Left lobe of liver (tissue), 2 donors: ENCODE data around the gene SP7. TPM values are rescaled to one million over a fixed set of nuclear protein-coding genes. Genes with fewer than 3 reads are reported as not detected.

ENCODE experiments used
- ATAC-seq: fragments of 200-7000 bp; cut with Tn5 transposase; one replicate; pipeline ENCODE4 v1.9.1; 2020; ENCODE audit warnings: mild to moderate bottlenecking, moderate library complexity
- DNase-seq: peaks from one replicate; pipeline ENCODE4 v3.0.0-alpha.2; 2020; ENCODE audit warnings: low spot score
- total RNA-seq: library from RNA; stranded (reverse); gene quantifications from one replicate; pipeline ENCODE4 v1.2.1, GENCODE V29; 2021
- donor health status: DM: no; HTN: no; CAD: no; lungs with moderate emphysema.
- donor health status: DM: no; HTN: yes; CAD: no.

SP7 gene
- total RNA-seq, 1 donor from 2014 or later: not detected

DNA sequence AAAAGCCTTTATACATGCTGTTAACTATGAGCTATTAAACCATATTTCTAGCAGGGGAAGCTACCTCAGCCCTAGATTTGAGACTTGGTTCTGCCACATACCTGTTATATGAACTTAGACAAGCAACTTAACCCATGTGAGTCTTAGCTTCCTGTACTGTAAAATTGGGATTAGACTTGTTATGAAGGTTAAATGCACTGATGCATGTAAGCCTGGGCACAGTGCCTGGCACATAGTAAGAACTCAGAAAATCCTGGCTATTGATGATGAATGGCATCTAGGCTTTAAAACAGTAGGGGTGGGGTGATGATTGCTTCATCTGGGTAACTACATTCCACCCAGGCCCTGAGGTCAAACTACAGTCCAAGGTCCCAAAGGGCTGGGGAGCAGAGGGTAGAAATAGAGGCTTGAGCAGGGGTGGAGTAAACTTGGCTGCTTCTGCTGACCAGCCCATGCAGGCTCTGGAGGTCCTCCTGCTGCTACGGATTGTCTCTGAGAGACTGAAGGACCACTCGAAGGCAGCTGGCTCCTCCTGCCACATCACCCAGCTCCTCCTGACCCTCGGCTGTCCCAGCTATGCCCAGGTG lies 56.8 kb downstream of the SP7 start:
- no peak for ATAC-seq

DNA sequence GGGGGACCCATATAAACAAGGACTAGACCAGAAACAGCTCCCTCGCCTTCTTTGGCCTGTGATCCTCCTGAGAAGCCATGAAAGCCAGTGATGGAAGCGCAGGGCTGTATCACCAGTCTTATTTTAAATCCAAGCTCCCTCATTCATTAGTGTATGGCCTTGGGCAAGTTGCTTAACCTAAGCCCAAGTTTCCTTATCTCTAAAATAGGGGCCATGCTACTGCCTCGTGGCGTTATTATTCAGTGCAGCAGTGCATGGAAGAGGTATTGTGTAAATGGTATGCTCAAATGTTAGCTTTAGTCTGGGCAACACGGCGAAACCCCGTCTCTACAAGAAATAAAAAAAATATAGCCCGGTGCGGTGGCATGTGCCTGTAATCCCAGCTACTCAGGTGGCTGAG lies 58.2 kb downstream of the SP7 start:
- DNase-seq (no peak), ATAC-seq (no peak)

More for the DNA sequence above, 56.8 kb downstream of the SP7 start:
- no peak for DNase-seq

Other genes with a start within 250 kb of the SP7 start
- gene IGFBP6, start 238.7 kb downstream of the SP7 start, total RNA-seq: 5.2 TPM
- 0.25 TPM for gene SOAT2, start 232.9 kb downstream of the SP7 start, total RNA-seq
- 25.9 TPM for gene ZNF740, start 155.6 kb downstream of the SP7 start, total RNA-seq
- gene CSAD, start 155.4 kb downstream of the SP7 start, total RNA-seq: 53.6 TPM
- gene ITGB7, start 129.1 kb downstream of the SP7 start, total RNA-seq: 8.6 TPM
- 2.5 TPM for gene RARG, start 104.1 kb downstream of the SP7 start, total RNA-seq
- gene ESPL1, start 68.1 kb downstream of the SP7 start, total RNA-seq: 0.73 TPM
- 114 TPM for gene PFDN5, start 40.8 kb downstream of the SP7 start, total RNA-seq
- gene MYG1, start 36.7 kb downstream of the SP7 start, total RNA-seq: 24.0 TPM
- 28.2 TPM for gene AAAS, start 14.7 kb downstream of the SP7 start, total RNA-seq
- 24.5 TPM for gene SP1, start 43.8 kb upstream of the SP7 start, total RNA-seq
- gene AMHR2, start 87.5 kb upstream of the SP7 start, total RNA-seq: 0.78 TPM
- 69.9 TPM for gene PRR13, start 105.4 kb upstream of the SP7 start, total RNA-seq
- 338 TPM for gene PCBP2, start 115.7 kb upstream of the SP7 start, total RNA-seq
- gene MAP3K12, start 163.1 kb upstream of the SP7 start, total RNA-seq: 1.4 TPM
- gene TARBP2, start 164.9 kb upstream of the SP7 start, total RNA-seq: 22.3 TPM
- gene NPFF, start 171.1 kb upstream of the SP7 start, total RNA-seq: not detected